SIG-M5 (cell line): ENCODE measurements around the gene ITPR3.

Source experiments
- DNase-seq: peaks from one replicate; lab custom pipeline; 2025; lab: John Stamatoyannopoulos, UW

ITPR3 gene

GRCh38 chr6:33719326-33719987 is 98.3 kb downstream of the ITPR3 start:
- DNase-seq: no peak

- no peak for DNase-seq
Measured at GRCh38 chr6:33720998-33721397, 99.9 kb downstream of the ITPR3 start.

- DNase-seq: no peak
Measured at GRCh38 chr6:33721508-33721907, 100.4 kb downstream of the ITPR3 start.

- DNase-seq: no peak
Measured at GRCh38 chr6:33722103-33722623, 101.0 kb downstream of the ITPR3 start.

- DNase-seq: no peak
Measured at GRCh38 chr6:33723371-33724085, 102.4 kb downstream of the ITPR3 start.

GRCh38 chr6:33724102-33725023 is 103.2 kb downstream of the ITPR3 start:
- DNase-seq: no peak

- no peak for DNase-seq
Measured at GRCh38 chr6:33725222-33725621, 104.1 kb downstream of the ITPR3 start.

GRCh38 chr6:33725891-33726673 is 105.0 kb downstream of the ITPR3 start:
- DNase-seq: no peak

- no peak for DNase-seq
Measured at GRCh38 chr6:33726696-33727095, 105.6 kb downstream of the ITPR3 start.

GRCh38 chr6:33727126-33727525 is 106.0 kb downstream of the ITPR3 start:
- DNase-seq: no peak

- DNase-seq: no peak
Measured at GRCh38 chr6:33727932-33728331, 106.8 kb downstream of the ITPR3 start.

GRCh38 chr6:33728438-33728837 is 107.3 kb downstream of the ITPR3 start:
- no peak for DNase-seq

GRCh38 chr6:33729059-33729458 is 107.9 kb downstream of the ITPR3 start:
- DNase-seq: no peak

- DNase-seq: no peak
Measured at GRCh38 chr6:33730611-33731010, 109.5 kb downstream of the ITPR3 start.

GRCh38 chr6:33731035-33731434 is 109.9 kb downstream of the ITPR3 start:
- no peak for DNase-seq

- DNase-seq: no peak
Measured at GRCh38 chr6:33731751-33732282, 110.7 kb downstream of the ITPR3 start.

GRCh38 chr6:33732385-33732784 is 111.3 kb downstream of the ITPR3 start:
- DNase-seq: no peak

- no peak for DNase-seq
Measured at GRCh38 chr6:33732817-33733708, 111.9 kb downstream of the ITPR3 start.

- no peak for DNase-seq
Measured at GRCh38 chr6:33733709-33734007, 112.5 kb downstream of the ITPR3 start.

- no peak for DNase-seq
Measured at GRCh38 chr6:33735216-33735615, 114.1 kb downstream of the ITPR3 start.
